H9 (cell line): ENCODE data around the gene MOB1B. TPM values are rescaled to one million over a fixed set of nuclear protein-coding genes. Genes with fewer than 3 reads are reported as not detected.

Experiments used
- DNase-seq: peaks from one replicate; pipeline ENCODE4 v3.0.0-alpha.2; 2017
- H2AFZ ChIP-seq: one replicate; pipeline ENCODE4 v1.6.1; 2013; ENCODE audit warnings: mild to moderate bottlenecking, low read length, control low read depth, moderate library complexity
- H2AK5ac ChIP-seq: 2 replicates; pipeline ENCODE4 v1.6.1; 2013; ENCODE audit warnings: low read length, control low read depth, mixed read lengths; ENCODE audit not compliant: insufficient read length
- H2BK120ac ChIP-seq: one replicate; pipeline ENCODE4 v1.6.1; 2013; ENCODE audit warnings: low read depth, mild to moderate bottlenecking, low read length, control low read depth, inconsistent platforms; ENCODE audit not compliant: poor library complexity, severe bottlenecking
- H2BK12ac ChIP-seq: 2 replicates; pipeline ENCODE4 v1.6.1; 2013; ENCODE audit warnings: low read length, control low read depth, mixed read lengths, low read depth; ENCODE audit not compliant: insufficient read length
- H2BK15ac ChIP-seq: 2 replicates; pipeline ENCODE4 v1.6.1; 2013; ENCODE audit warnings: low read depth, low read length, control low read depth
- H2BK20ac ChIP-seq: one replicate; pipeline ENCODE4 v1.6.1; 2013; ENCODE audit warnings: low read depth, mild to moderate bottlenecking, low read length, control low read depth, inconsistent platforms; ENCODE audit not compliant: poor library complexity, severe bottlenecking
- H2BK5ac ChIP-seq: 2 replicates; pipeline ENCODE4 v1.6.1; 2013; ENCODE audit warnings: low read length, control low read depth, mixed read lengths; ENCODE audit not compliant: insufficient read length
- H3K14ac ChIP-seq: 2 replicates; pipeline ENCODE4 v1.6.1; 2013; ENCODE audit warnings: low read length, control low read depth; ENCODE audit not compliant: insufficient read depth
- H3K18ac ChIP-seq: 2 replicates; pipeline ENCODE4 v1.6.1; 2013; ENCODE audit warnings: low read depth, mild to moderate bottlenecking, mixed read lengths, low read length, control low read depth; ENCODE audit not compliant: insufficient read length
- H3K23ac ChIP-seq: 2 replicates; pipeline ENCODE4 v1.6.1; 2013; ENCODE audit warnings: low read length, control low read depth, mixed read lengths, low read depth; ENCODE audit not compliant: insufficient read length
- H3K23me2 ChIP-seq: 2 replicates; pipeline ENCODE4 v1.6.1; 2013; ENCODE audit warnings: low read depth, mild to moderate bottlenecking, mixed read lengths, low read length, control low read depth; ENCODE audit not compliant: insufficient read length, poor library complexity, severe bottlenecking
- H3K27ac ChIP-seq: 2 replicates; pipeline ENCODE4 v1.5.1; 2013; ENCODE audit warnings: low read length, control low read depth, mixed read lengths, low read depth; ENCODE audit not compliant: insufficient read length
- H3K27me3 ChIP-seq: 2 replicates; pipeline ENCODE4 v1.6.1; 2013; ENCODE audit warnings: low read length, control low read depth, inconsistent platforms; ENCODE audit not compliant: insufficient read depth
- H3K4ac ChIP-seq: 2 replicates; pipeline ENCODE4 v1.6.1; 2013; ENCODE audit warnings: low read depth, mild to moderate bottlenecking, control low read depth, inconsistent platforms, low read length, moderate library complexity
- H3K4me1 ChIP-seq: 2 replicates; pipeline ENCODE4 v1.6.1; 2013; ENCODE audit warnings: low read length, control low read depth, inconsistent platforms; ENCODE audit not compliant: insufficient read depth
- H3K4me2 ChIP-seq: 2 replicates; pipeline ENCODE4 v1.6.1; 2013; ENCODE audit warnings: low read length, control low read depth, mixed read lengths; ENCODE audit not compliant: insufficient read length, insufficient read depth
- H3K56ac ChIP-seq: 2 replicates; pipeline ENCODE4 v1.6.1; 2013; ENCODE audit warnings: low read depth, mild to moderate bottlenecking, mixed read lengths, low read length, control low read depth; ENCODE audit not compliant: insufficient read length
- H3K79me1 ChIP-seq: 2 replicates; pipeline ENCODE4 v1.6.1; 2013; ENCODE audit warnings: low read depth, mild to moderate bottlenecking, moderate library complexity, low read length, control low read depth, inconsistent platforms; ENCODE audit not compliant: insufficient read depth, poor library complexity, severe bottlenecking
- H3K79me2 ChIP-seq: 2 replicates; pipeline ENCODE4 v1.6.1; 2013; ENCODE audit warnings: low read length, control low read depth, inconsistent platforms; ENCODE audit not compliant: insufficient read depth
- H3K9ac ChIP-seq: 2 replicates; pipeline ENCODE4 v1.6.1; 2013; ENCODE audit warnings: low read length, control low read depth, mixed read lengths; ENCODE audit not compliant: insufficient read length; ENCODE audit errors: extremely low read depth
- H3K9me3 ChIP-seq: one replicate; pipeline ENCODE4 v1.6.1; 2013; ENCODE audit warnings: low read depth, low read length, inconsistent platforms; ENCODE audit not compliant: control insufficient read depth
- H3T11ph ChIP-seq: one replicate; pipeline ENCODE4 v1.6.1; 2013; ENCODE audit warnings: mild to moderate bottlenecking, low read length, control low read depth, inconsistent platforms
- H4K20me1 ChIP-seq: one replicate; pipeline ENCODE4 v1.6.1; 2013; ENCODE audit not compliant: control insufficient read depth, insufficient read length, insufficient read depth
- H4K5ac ChIP-seq: 2 replicates; pipeline ENCODE4 v1.6.1; 2013; ENCODE audit warnings: low read depth, mild to moderate bottlenecking, mixed read lengths, low read length, control low read depth; ENCODE audit not compliant: insufficient read length
- H4K8ac ChIP-seq: replicated peaks from 2 replicates; pipeline ENCODE4 v1.6.1; 2013; ENCODE audit warnings: low read length, control low read depth, mixed read lengths, low read depth; ENCODE audit not compliant: insufficient read length
- H4K91ac ChIP-seq: 2 replicates; pipeline ENCODE4 v1.6.1; 2013; ENCODE audit warnings: low read depth, mild to moderate bottlenecking, moderate library complexity, mixed read lengths, low read length, control low read depth; ENCODE audit not compliant: insufficient read length
- H3K27ac Mint-ChIP-seq, 3 experiments: 2 replicates in 2 of 3; 3 replicates in 1 of 3; pipeline ENCODE4 v1.8.0; 2020 to 2021; ENCODE audit warnings: mixed read lengths in 3 of 3, mild to moderate bottlenecking in 1 of 3, moderate library complexity in 1 of 3
- H3K27me3 Mint-ChIP-seq: 2 replicates; pipeline ENCODE4 v1.8.0; 2021; ENCODE audit warnings: low read depth, mild to moderate bottlenecking, moderate library complexity, mixed read lengths
- H3K36me3 Mint-ChIP-seq, 3 experiments: 2 replicates in 2 of 3; 3 replicates in 1 of 3; pipeline ENCODE4 v1.8.0; 2020 to 2021; ENCODE audit warnings: low read depth in 3 of 3, mixed read lengths in 3 of 3; ENCODE audit not compliant: insufficient read depth in 1 of 3
- H3K4me1 Mint-ChIP-seq, 2 experiments: 2 replicates each; pipeline ENCODE4 v1.8.0; 2020; ENCODE audit warnings: mixed read lengths in 2 of 2
- H3K4me3 Mint-ChIP-seq, 2 experiments: 2 replicates in 1 of 2; 3 replicates in 1 of 2; pipeline ENCODE4 v1.8.0; 2020 to 2021; ENCODE audit warnings: mild to moderate bottlenecking in 2 of 2, mixed read lengths in 2 of 2, moderate library complexity in 1 of 2
- H3K9me3 Mint-ChIP-seq, 2 experiments: 2 replicates in 1 of 2; 3 replicates in 1 of 2; pipeline ENCODE4 v1.8.0; 2020; ENCODE audit warnings: mild to moderate bottlenecking in 2 of 2, mixed read lengths in 2 of 2, moderate library complexity in 1 of 2
- WGBS: extraction: QIAGEN DNeasy Blood & Tissue Kit; methylation state at CpG from one replicate; pipeline ENCODE4 v1.1.7; 2013; ENCODE audit warnings: missing lambda C conversion rate, low lambda C conversion rate, mixed read lengths; ENCODE audit not compliant: insufficient read length; ENCODE audit errors: extremely low coverage; 5-methylcytosine and 5-hydroxymethylcytosine counted together
- total RNA-seq: library from RNA; stranded (reverse); gene quantifications from 2 replicates; pipeline ENCODE4 v1.2.1, GENCODE V29; 2021
- TF ChIP-seq, protein P1 (sequence below): fragments of 200-600 bp; sonication (generic); conservative IDR thresholded peaks from 3 replicates; pipeline ENCODE4 v1.8.0; 2021; ENCODE audit warnings: antibody characterized with exemption, mild to moderate bottlenecking

The MOB1B gene
- total RNA-seq, 1 experiment from 2014 or later = 30.3 TPM

DNA sequence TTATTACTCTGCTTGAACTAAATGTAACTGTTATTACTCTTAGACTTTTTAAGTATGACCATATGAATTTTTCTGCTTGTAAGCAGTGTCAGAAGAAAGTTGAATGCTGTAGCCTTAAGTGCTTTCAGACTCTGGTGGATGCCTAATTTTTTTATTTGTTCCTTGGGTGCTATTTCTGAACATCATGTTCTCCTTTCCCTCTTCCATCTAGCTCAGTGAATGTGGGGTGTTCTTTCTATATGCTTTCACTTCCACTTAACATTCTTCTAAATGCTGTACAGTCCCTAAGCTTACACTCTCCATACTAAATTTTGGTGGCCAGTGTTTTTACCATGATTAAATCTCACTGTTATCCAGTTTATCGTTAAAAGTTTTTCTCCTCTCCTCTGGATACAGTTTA, 94.9 kb downstream of the MOB1B start:
- no CpG with 5 or more reads among the region's 1 CpG for WGBS
- Mint-ChIP-seq H3K27ac (no peak overlapping the region), H3K36me3 (peaks cover 44 to 68% (median 50%) of the 10 kb centered on the region in 3 experiments)

More for the DNA sequence above, 94.9 kb downstream of the MOB1B start:
- no peak overlapping the region for H4K8ac ChIP-seq
- no peaks in the 10 kb centered on the region for H4K20me1 ChIP-seq
- TF ChIP-seq, protein P1, sequence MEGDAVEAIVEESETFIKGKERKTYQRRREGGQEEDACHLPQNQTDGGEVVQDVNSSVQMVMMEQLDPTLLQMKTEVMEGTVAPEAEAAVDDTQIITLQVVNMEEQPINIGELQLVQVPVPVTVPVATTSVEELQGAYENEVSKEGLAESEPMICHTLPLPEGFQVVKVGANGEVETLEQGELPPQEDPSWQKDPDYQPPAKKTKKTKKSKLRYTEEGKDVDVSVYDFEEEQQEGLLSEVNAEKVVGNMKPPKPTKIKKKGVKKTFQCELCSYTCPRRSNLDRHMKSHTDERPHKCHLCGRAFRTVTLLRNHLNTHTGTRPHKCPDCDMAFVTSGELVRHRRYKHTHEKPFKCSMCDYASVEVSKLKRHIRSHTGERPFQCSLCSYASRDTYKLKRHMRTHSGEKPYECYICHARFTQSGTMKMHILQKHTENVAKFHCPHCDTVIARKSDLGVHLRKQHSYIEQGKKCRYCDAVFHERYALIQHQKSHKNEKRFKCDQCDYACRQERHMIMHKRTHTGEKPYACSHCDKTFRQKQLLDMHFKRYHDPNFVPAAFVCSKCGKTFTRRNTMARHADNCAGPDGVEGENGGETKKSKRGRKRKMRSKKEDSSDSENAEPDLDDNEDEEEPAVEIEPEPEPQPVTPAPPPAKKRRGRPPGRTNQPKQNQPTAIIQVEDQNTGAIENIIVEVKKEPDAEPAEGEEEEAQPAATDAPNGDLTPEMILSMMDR = no peak
- peaks cover 11% of the 10 kb centered on the region for H3K79me2 ChIP-seq
- peaks cover 10% of the 10 kb centered on the region; the same call in 1 of the 2 replicates for H3K4me1 ChIP-seq
- Mint-ChIP-seq H3K4me1 (peaks cover 30 to 32% of the 10 kb centered on the region in 2 experiments), H3K27me3 (no peaks in the 10 kb centered on the region), H3K4me3 (no peak overlapping the region), H3K9me3 (peaks cover 38 to 39% of the 10 kb centered on the region in 2 experiments)
- no peak overlapping the region for H3K56ac ChIP-seq
- H2BK12ac ChIP-seq = no peak overlapping the region
- no peak overlapping the region for H3T11ph ChIP-seq
- no peak overlapping the region for H2BK5ac ChIP-seq
- no peak overlapping the region for H3K4ac ChIP-seq
- no peak overlapping the region for H2AFZ ChIP-seq
- no peak overlapping the region for H2BK120ac ChIP-seq
- H3K79me1 ChIP-seq = no peaks in the 10 kb centered on the region
- no peak overlapping the region for H3K14ac ChIP-seq
- no peak overlapping the region for H2BK20ac ChIP-seq
- H3K18ac ChIP-seq = no peak overlapping the region
- H3K27ac ChIP-seq = no peak overlapping the region
- no peak overlapping the region for H3K4me2 ChIP-seq
- H3K9ac ChIP-seq = no peak overlapping the region
- H4K5ac ChIP-seq = no peak overlapping the region
- no peaks in the 10 kb centered on the region for H3K9me3 ChIP-seq
- no peak overlapping the region for H2AK5ac ChIP-seq
- H3K23ac ChIP-seq = no peak overlapping the region
- peaks cover 5% of the 10 kb centered on the region for H3K23me2 ChIP-seq
- H4K91ac ChIP-seq = no peak overlapping the region
- no peak overlapping the region for H2BK15ac ChIP-seq
- no peaks in the 10 kb centered on the region for H3K27me3 ChIP-seq
- DNase-seq = no peak
